ENCODE measurements around the gene NDUFAF5.

The NDUFAF5 gene

DNA sequence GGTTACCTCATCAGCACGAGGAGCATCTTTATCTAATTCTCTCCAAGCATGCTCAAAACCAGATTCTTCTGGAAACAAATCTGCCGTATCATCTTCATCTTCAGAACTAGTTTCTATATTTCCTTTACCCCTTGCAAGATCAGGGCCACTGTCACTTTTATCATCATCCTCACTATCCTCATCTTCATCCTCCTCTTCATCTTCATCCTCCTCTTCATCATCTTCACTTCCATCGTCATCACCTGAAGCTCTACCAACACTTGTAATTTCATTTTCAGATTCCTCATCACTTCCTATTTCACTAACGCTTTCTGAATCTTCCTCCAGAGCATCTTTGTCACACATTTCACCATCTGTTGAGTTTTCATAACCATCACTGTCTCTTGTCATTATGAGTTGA, 9.0 kb upstream of the NDUFAF5 start:
- no peak for TF ChIP-seq ZFP3 (CRISPR knock-in tag; IDR thresholded peaks at IDR 0.05)
- no peak for TF ChIP-seq ZNF70 (CRISPR knock-in tag; IDR thresholded peaks at IDR 0.05)
- TF ChIP-seq ZC3H10 (CRISPR knock-in tag; IDR thresholded peaks at IDR 0.05): no peak
- no peak for TF ChIP-seq PPARA (CRISPR knock-in tag; IDR thresholded peaks at IDR 0.05; ENCODE audit: borderline replicate concordance)
- no peak for TF ChIP-seq CSRNP3 (CRISPR knock-in tag; IDR thresholded peaks at IDR 0.05)
- TF ChIP-seq ARNTL (CRISPR knock-in tag; IDR thresholded peaks at IDR 0.05; ENCODE audit: borderline replicate concordance, low read depth): no peak
- TF ChIP-seq GLIS3 (CRISPR knock-in tag; IDR thresholded peaks at IDR 0.05): no peak
- TF ChIP-seq, protein P1, sequence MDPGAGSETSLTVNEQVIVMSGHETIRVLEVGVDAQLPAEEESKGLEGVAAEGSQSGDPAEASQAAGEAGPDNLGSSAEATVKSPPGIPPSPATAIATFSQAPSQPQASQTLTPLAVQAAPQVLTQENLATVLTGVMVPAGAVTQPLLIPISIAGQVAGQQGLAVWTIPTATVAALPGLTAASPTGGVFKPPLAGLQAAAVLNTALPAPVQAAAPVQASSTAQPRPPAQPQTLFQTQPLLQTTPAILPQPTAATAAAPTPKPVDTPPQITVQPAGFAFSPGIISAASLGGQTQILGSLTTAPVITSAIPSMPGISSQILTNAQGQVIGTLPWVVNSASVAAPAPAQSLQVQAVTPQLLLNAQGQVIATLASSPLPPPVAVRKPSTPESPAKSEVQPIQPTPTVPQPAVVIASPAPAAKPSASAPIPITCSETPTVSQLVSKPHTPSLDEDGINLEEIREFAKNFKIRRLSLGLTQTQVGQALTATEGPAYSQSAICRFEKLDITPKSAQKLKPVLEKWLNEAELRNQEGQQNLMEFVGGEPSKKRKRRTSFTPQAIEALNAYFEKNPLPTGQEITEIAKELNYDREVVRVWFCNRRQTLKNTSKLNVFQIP (CRISPR knock-in tag; IDR thresholded peaks at IDR 0.05; ENCODE audit: borderline replicate concordance, low read depth): no peak
- ATAC-seq: no peak

DNA sequence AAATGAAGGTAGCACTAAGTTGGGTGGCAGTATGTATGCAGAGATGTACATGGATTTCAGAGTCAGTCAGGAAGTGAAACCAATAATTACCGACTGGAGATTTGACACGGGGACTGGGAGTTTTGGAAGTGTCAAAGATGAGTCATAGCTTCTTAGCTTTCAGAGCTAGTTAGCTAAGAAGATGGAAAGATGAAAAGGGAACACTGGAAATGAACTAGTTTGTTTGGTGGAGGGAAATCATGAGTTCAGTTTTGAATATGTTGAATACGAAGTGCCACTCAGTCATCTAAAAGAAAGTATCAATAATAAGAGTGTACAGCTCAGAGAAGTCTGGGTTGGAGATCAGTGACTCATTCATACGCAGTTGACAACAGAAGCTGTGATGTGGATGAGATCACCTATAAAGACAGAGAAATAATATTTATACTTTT, 7.6 kb upstream of the NDUFAF5 start:
- TF ChIP-seq, protein P2, sequence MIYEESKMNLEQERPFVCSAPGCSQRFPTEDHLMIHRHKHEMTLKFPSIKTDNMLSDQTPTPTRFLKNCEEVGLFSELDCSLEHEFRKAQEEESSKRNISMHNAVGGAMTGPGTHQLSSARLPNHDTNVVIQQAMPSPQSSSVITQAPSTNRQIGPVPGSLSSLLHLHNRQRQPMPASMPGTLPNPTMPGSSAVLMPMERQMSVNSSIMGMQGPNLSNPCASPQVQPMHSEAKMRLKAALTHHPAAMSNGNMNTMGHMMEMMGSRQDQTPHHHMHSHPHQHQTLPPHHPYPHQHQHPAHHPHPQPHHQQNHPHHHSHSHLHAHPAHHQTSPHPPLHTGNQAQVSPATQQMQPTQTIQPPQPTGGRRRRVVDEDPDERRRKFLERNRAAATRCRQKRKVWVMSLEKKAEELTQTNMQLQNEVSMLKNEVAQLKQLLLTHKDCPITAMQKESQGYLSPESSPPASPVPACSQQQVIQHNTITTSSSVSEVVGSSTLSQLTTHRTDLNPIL (CRISPR knock-in tag; IDR thresholded peaks at IDR 0.05; ENCODE audit: low read depth): no peak
- TF ChIP-seq TSHZ2 (CRISPR knock-in tag; IDR thresholded peaks at IDR 0.05) (no peak), TOX (CRISPR knock-in tag; IDR thresholded peaks at IDR 0.05; ENCODE audit: borderline replicate concordance) (no peak), BACH2 (CRISPR knock-in tag; IDR thresholded peaks at IDR 0.05; ENCODE audit: borderline replicate concordance) (no peak), ISL1 (CRISPR knock-in tag; IDR thresholded peaks at IDR 0.05) (no peak), ARNTL (CRISPR knock-in tag; IDR thresholded peaks at IDR 0.05; ENCODE audit: borderline replicate concordance, low read depth) (no peak), ZFP3 (CRISPR knock-in tag; IDR thresholded peaks at IDR 0.05) (no peak), ESRRG (CRISPR knock-in tag; IDR thresholded peaks at IDR 0.05) (no peak), ZNF565 (CRISPR knock-in tag; conservative IDR thresholded peaks at IDR 0.05; ENCODE audit: low read depth) (no peak), ZFP30 (CRISPR knock-in tag; IDR thresholded peaks at IDR 0.05) (no peak), RARB (CRISPR knock-in tag; IDR thresholded peaks at IDR 0.05) (no peak), PPARA (CRISPR knock-in tag; IDR thresholded peaks at IDR 0.05; ENCODE audit: borderline replicate concordance) (no peak), TCF4 (CRISPR knock-in tag; IDR thresholded peaks at IDR 0.05; ENCODE audit: borderline replicate concordance) (no peak), ZNF70 (CRISPR knock-in tag; IDR thresholded peaks at IDR 0.05) (no peak), GLIS3 (CRISPR knock-in tag; IDR thresholded peaks at IDR 0.05) (no peak)
- ATAC-seq: no peak

DNA sequence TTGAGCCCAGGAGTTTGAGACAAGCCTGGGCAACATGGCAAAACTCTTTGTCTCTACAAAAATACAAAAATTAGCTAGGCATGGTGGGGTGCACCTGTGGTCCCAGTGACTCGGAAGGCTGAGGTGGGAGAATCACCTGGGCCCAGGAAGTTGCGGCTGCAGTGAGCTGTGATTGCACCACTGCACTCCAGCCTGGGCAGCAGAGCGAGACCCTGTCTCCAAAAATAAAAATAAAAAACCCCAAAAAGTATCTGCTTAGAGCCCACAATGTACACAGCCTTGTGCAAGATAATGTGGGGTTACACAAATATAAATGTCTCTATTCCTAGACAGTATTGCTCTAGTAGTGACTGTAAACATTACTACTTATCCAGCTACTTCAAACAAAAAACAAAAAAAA, 6.0 kb upstream of the NDUFAF5 start:
- ATAC-seq: no peak
- no peak for TF ChIP-seq CSRNP3 (CRISPR knock-in tag; IDR thresholded peaks at IDR 0.05)
- no peak for TF ChIP-seq ZC3H10 (CRISPR knock-in tag; IDR thresholded peaks at IDR 0.05)
- no peak for TF ChIP-seq CSDC2 (CRISPR knock-in tag; IDR thresholded peaks at IDR 0.05)

DNA sequence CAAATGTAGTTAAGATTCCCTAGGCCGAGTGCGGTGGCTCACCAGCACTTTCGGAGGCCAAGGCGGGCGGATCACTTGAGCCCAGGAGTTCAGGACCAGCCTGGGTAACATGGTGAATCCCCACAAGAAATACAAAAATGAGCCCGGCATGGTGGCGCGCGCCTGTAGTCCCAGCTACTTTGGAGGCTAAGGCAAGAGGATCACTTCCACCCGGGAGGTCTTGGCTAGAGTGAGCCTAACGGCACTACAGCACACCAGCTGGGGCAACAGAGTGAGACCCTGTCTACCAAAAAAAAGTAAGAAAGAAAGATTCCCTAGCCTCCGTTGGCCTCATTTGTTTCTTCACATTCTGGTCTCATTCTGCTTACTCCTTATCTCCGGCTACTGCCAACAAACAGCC, 1.3 kb upstream of the NDUFAF5 start:
- TF ChIP-seq ZNF8 (CRISPR knock-in tag; IDR thresholded peaks at IDR 0.05) (no peak), SNAI2 (CRISPR knock-in tag; IDR thresholded peaks at IDR 0.05) (no peak), TOX (CRISPR knock-in tag; IDR thresholded peaks at IDR 0.05; ENCODE audit: borderline replicate concordance) (no peak), ISL1 (CRISPR knock-in tag; IDR thresholded peaks at IDR 0.05) (no peak), ZNF565 (CRISPR knock-in tag; conservative IDR thresholded peaks at IDR 0.05; ENCODE audit: low read depth) (no peak), TCF4 (CRISPR knock-in tag; IDR thresholded peaks at IDR 0.05; ENCODE audit: borderline replicate concordance) (no peak), ZNF70 (CRISPR knock-in tag; IDR thresholded peaks at IDR 0.05) (no peak), ZFP3 (CRISPR knock-in tag; IDR thresholded peaks at IDR 0.05) (no peak), PPARA (CRISPR knock-in tag; IDR thresholded peaks at IDR 0.05; ENCODE audit: borderline replicate concordance) (no peak), CSDC2 (CRISPR knock-in tag; IDR thresholded peaks at IDR 0.05) (no peak), ZC3H10 (CRISPR knock-in tag; IDR thresholded peaks at IDR 0.05) (no peak), ESRRG (CRISPR knock-in tag; IDR thresholded peaks at IDR 0.05) (no peak), ARNTL (CRISPR knock-in tag; IDR thresholded peaks at IDR 0.05; ENCODE audit: borderline replicate concordance, low read depth) (no peak), ZFP30 (CRISPR knock-in tag; IDR thresholded peaks at IDR 0.05) (no peak), BACH2 (CRISPR knock-in tag; IDR thresholded peaks at IDR 0.05; ENCODE audit: borderline replicate concordance) (no peak), RARB (CRISPR knock-in tag; IDR thresholded peaks at IDR 0.05) (no peak), OSR1 (CRISPR knock-in tag; IDR thresholded peaks at IDR 0.05) (no peak)
- TF ChIP-seq, protein P2 (CRISPR knock-in tag; IDR thresholded peaks at IDR 0.05; ENCODE audit: low read depth): no peak
- TF ChIP-seq, protein P3, sequence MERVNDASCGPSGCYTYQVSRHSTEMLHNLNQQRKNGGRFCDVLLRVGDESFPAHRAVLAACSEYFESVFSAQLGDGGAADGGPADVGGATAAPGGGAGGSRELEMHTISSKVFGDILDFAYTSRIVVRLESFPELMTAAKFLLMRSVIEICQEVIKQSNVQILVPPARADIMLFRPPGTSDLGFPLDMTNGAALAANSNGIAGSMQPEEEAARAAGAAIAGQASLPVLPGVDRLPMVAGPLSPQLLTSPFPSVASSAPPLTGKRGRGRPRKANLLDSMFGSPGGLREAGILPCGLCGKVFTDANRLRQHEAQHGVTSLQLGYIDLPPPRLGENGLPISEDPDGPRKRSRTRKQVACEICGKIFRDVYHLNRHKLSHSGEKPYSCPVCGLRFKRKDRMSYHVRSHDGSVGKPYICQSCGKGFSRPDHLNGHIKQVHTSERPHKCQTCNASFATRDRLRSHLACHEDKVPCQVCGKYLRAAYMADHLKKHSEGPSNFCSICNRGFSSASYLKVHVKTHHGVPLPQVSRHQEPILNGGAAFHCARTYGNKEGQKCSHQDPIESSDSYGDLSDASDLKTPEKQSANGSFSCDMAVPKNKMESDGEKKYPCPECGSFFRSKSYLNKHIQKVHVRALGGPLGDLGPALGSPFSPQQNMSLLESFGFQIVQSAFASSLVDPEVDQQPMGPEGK (CRISPR knock-in tag; IDR thresholded peaks at IDR 0.05; ENCODE audit: borderline replicate concordance): no peak
- no peak for ATAC-seq
